Glutamatergic neuron (in vitro differentiated cells): ENCODE measurements around the gene LONP2. TPM values are rescaled to one million over a fixed set of nuclear protein-coding genes. Genes with fewer than 3 reads are reported as not detected.

Source experiments
- DNase-seq: peaks from one replicate; pipeline ENCODE4 v3.0.0; 2022
- H3K27ac Mint-ChIP-seq: one replicate; pipeline ENCODE4 v1.8.0; 2020; ENCODE audit warnings: mild to moderate bottlenecking, mixed read lengths, inconsistent platforms; ENCODE audit not compliant: unreplicated experiment
- H3K27me3 Mint-ChIP-seq: one replicate; pipeline ENCODE4 v1.8.0; 2020; ENCODE audit warnings: mild to moderate bottlenecking, moderate library complexity, mixed read lengths, inconsistent platforms; ENCODE audit not compliant: unreplicated experiment
- H3K36me3 Mint-ChIP-seq: one replicate; pipeline ENCODE4 v1.8.0; 2020; ENCODE audit warnings: mild to moderate bottlenecking, mixed read lengths, inconsistent platforms; ENCODE audit not compliant: unreplicated experiment
- H3K4me1 Mint-ChIP-seq: one replicate; pipeline ENCODE4 v1.8.0; 2020; ENCODE audit warnings: mild to moderate bottlenecking, low read depth, mixed read lengths, inconsistent platforms; ENCODE audit not compliant: unreplicated experiment
- H3K4me3 Mint-ChIP-seq: one replicate; pipeline ENCODE4 v1.8.0; 2020; ENCODE audit warnings: mild to moderate bottlenecking, mixed read lengths, inconsistent platforms; ENCODE audit not compliant: unreplicated experiment
- H3K9me3 Mint-ChIP-seq: one replicate; pipeline ENCODE4 v1.8.0; 2020; ENCODE audit warnings: mild to moderate bottlenecking, moderate library complexity, mixed read lengths, inconsistent platforms; ENCODE audit not compliant: unreplicated experiment
- total RNA-seq: library from RNA; stranded (reverse); fragmentation: NEBNext Ultra II Directional; extraction: Animal tissue kit (Norgen Biotek cat#: 25700); gene quantifications from one replicate; pipeline ENCODE4 v1.2.1, GENCODE V29; 2021; ENCODE audit not compliant: unreplicated experiment
- TF ChIP-seq, protein P1 (sequence below): fragments of 200-600 bp; sonication (generic); IDR thresholded peaks from one replicate; pipeline ENCODE4 v1.5.0; 2021; ENCODE audit not compliant: partially characterized antibody, unreplicated experiment

LONP2 gene
- total RNA-seq, 1 donor from 2014 or later = 57.3 TPM

DNA sequence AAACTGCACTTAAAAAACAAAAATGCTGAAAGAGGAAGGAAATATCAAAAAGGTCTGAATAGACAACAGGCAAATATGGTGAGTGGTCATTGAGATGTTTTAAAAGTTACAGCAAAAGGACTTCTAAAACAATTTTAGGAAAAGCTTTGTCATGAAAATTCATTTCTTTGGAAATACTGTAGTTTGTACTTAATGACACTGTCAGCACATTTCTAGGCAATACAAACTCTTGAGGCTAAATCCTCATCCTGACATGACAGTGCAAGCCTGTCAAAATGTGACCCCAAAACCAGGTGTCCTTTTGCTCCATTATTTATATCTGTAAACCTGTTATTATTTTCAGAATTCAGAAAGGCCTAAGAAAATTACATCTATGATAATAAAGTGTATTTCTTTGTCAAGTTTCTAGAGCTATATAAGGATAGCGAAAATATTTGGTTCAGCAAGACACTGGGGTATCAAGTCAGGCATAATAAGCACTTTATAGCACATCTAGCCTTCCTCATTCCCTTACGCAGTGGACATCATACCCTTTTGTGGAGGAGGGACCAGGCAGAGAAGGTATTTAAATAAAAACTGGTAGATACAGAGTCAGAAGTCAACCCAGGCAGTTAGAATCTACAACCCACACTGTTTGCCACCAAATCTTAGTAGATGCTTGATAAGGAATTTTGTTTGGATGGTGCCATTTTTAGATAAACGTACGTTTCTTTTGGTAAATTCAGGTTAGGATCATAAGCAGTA, 112.7 kb downstream of the LONP2 start:
- Mint-ChIP-seq H3K9me3 (peaks cover 5% of the 10 kb centered on the region), H3K27me3 (no peaks in the 10 kb centered on the region), H3K4me1 (peaks cover 23% of the 10 kb centered on the region), H3K4me3 (no peak overlapping the region), H3K27ac (no peak overlapping the region), H3K36me3 (no peaks in the 10 kb centered on the region)
- TF ChIP-seq, protein P1, sequence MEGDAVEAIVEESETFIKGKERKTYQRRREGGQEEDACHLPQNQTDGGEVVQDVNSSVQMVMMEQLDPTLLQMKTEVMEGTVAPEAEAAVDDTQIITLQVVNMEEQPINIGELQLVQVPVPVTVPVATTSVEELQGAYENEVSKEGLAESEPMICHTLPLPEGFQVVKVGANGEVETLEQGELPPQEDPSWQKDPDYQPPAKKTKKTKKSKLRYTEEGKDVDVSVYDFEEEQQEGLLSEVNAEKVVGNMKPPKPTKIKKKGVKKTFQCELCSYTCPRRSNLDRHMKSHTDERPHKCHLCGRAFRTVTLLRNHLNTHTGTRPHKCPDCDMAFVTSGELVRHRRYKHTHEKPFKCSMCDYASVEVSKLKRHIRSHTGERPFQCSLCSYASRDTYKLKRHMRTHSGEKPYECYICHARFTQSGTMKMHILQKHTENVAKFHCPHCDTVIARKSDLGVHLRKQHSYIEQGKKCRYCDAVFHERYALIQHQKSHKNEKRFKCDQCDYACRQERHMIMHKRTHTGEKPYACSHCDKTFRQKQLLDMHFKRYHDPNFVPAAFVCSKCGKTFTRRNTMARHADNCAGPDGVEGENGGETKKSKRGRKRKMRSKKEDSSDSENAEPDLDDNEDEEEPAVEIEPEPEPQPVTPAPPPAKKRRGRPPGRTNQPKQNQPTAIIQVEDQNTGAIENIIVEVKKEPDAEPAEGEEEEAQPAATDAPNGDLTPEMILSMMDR = no peak
- DNase-seq = no peak

DNA sequence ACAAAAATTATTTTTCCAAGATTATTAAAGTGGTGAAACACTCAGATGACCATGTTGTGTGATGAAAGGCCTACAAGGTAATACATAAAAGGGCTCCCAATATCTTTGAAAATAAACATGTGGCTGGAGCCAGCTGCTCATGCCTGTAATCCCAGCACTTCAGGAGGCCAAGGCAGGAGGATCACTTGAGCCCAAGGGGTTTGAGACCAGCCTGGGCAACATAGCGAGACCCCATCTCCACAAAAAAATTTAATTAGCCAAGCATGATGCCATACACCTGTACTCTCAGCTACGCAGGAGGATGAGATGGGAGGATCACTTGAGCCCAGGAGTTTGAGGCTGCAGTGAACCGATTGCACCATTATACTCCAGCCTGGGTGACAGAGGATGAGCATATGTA, 114.3 kb downstream of the LONP2 start:
- no peaks in the 10 kb centered on the region for H3K27me3 Mint-ChIP-seq
- H3K9me3 Mint-ChIP-seq = peaks cover 5% of the 10 kb centered on the region
- no peak overlapping the region for H3K4me3 Mint-ChIP-seq
- no peak overlapping the region for H3K27ac Mint-ChIP-seq
- TF ChIP-seq, protein P1 = no peak
- H3K4me1 Mint-ChIP-seq = peaks cover 31% of the 10 kb centered on the region
- no peaks in the 10 kb centered on the region for H3K36me3 Mint-ChIP-seq
- no peak for DNase-seq

DNA sequence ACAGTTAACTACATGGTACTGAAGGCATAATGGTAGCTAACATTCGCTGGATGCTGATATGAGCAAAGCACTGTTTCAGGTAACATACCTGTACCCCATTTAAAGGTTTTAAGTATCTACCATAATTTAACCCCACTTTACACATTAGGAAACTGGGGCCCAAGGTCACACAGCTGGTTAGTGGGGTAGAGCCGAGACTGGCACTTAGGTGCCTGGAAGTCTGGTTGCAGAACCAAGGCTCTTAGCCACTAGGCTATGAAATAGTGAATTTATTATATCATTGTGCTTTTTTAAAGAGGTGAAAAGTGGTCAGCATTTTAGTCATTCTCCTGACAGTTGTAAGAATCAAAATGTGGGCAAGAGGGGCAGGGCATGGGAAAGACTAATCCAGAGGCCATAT, 115.9 kb downstream of the LONP2 start:
- no peak for DNase-seq
- Mint-ChIP-seq H3K27me3 (no peaks in the 10 kb centered on the region), H3K4me3 (no peak overlapping the region), H3K4me1 (peaks cover 33% of the 10 kb centered on the region), H3K36me3 (no peaks in the 10 kb centered on the region), H3K9me3 (peaks cover 2% of the 10 kb centered on the region), H3K27ac (no peak overlapping the region)
- TF ChIP-seq, protein P1 = no peak

DNA sequence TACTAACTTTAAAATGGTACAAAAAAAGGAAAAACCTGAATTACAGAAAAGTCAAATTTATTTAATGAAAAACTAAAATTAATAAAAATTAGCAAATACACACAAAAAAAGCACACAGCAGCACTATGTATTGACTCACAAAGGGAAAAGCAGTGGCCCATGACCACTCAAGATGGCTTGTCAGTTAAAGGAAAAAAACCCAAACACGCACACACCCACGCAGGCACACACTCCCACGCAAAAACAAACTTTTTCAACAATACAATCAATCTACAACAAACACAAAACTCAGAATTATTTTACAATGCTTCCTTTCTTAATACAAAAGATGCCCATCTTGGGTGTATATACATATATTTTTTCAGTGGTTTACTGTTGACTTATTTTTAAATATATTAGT, 116.9 kb downstream of the LONP2 start:
- H3K27me3 Mint-ChIP-seq = no peaks in the 10 kb centered on the region
- DNase-seq = no peak
- H3K36me3 Mint-ChIP-seq = no peaks in the 10 kb centered on the region
- no peaks in the 10 kb centered on the region for H3K9me3 Mint-ChIP-seq
- H3K4me1 Mint-ChIP-seq = peaks cover 37% of the 10 kb centered on the region
- peak overlapping the region; percentile 86 for H3K27ac Mint-ChIP-seq
- TF ChIP-seq, protein P1 = no peak
- no peak overlapping the region for H3K4me3 Mint-ChIP-seq

DNA sequence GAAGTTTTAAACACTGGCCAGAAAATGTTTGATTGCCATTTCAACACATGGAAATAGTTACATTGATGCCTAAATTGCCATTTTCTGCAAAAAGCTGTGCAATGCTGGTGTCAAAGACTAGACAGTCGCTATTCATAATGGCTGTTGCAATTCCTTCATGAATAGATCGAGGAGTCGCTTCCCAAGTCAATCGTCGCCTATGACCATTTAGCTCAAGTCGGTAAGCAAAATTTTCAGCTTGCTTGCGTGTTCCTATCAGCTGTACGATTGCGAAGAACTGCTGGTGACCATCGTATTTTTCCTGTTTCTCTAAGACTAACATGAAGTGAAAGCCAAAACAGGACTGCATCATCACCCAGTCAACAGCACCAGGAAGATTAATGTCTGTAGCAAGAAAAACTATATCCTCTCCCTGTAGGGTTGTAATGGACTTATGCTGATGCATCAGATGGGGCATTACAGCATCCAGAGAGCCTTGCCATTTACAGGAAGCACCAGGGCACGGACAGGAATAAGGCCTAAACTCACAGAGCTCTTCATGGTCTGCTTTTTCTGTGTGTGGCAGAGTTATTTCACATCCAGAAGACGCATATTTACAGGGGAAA, 117.5 kb downstream of the LONP2 start:
- no peaks in the 10 kb centered on the region for H3K36me3 Mint-ChIP-seq
- H3K4me3 Mint-ChIP-seq = peak overlapping the region; percentile 5
- peak overlapping the region; percentile 86 for H3K27ac Mint-ChIP-seq
- peaks cover 42% of the 10 kb centered on the region for H3K4me1 Mint-ChIP-seq
- DNase-seq = no peak
- peaks cover 6% of the 10 kb centered on the region for H3K9me3 Mint-ChIP-seq
- no peaks in the 10 kb centered on the region for H3K27me3 Mint-ChIP-seq
- TF ChIP-seq, protein P1 = no peak
